Lower lobe of right lung (tissue), 2 donors: ENCODE results near the gene CHD6. TPM values are rescaled to one million over a fixed set of nuclear protein-coding genes. Genes with fewer than 3 reads are reported as not detected.

Experiments used
- ATAC-seq, 2 donors: fragments of 200-7000 bp; cut with Tn5 transposase; one replicate each; pipeline ENCODE4 v1.9.1; 2020 to 2022; ENCODE audit warnings: mild to moderate bottlenecking in 2 of 2, moderate library complexity in 2 of 2
- DNase-seq: peaks from one replicate; pipeline ENCODE4 v3.0.0-alpha.2; 2020
- H3K27ac ChIP-seq: fragments of 200-600 bp; one replicate; pipeline ENCODE4 v1.8.0; 2022
- H3K27me3 ChIP-seq: fragments of 200-600 bp; one replicate; pipeline ENCODE4 v1.8.0; 2022; ENCODE audit warnings: low read depth
- H3K36me3 ChIP-seq: fragments of 200-600 bp; one replicate; pipeline ENCODE4 v1.8.0; 2022; ENCODE audit warnings: mild to moderate bottlenecking
- H3K4me1 ChIP-seq: fragments of 200-600 bp; one replicate; pipeline ENCODE4 v1.8.0; 2022
- H3K4me3 ChIP-seq: fragments of 200-600 bp; one replicate; pipeline ENCODE4 v1.8.0; 2022; ENCODE audit warnings: mild to moderate bottlenecking
- H3K9me3 ChIP-seq: fragments of 200-600 bp; one replicate; pipeline ENCODE4 v1.8.0; 2022
- intact Hi-C: fragments of 100-400 bp; cut with DNase I; formaldehyde crosslinking; loops from one replicate; pipeline ENCODE4 v1.11.0; 2022
- total RNA-seq: library from RNA; stranded (reverse); fragmentation: NEBNext Ultra II Directional; extraction: Animal tissue kit (Norgen Biotek cat#: 25700); gene quantifications from one replicate; pipeline ENCODE4 v1.2.1, GENCODE V29; 2021
- TF ChIP-seq, protein P1 (sequence below): fragments of 200-600 bp; IDR thresholded peaks from one replicate; pipeline ENCODE4 v1.8.0; 2022; ENCODE audit warnings: antibody characterized with exemption, mild to moderate bottlenecking
- donor health status: DM: no; HTN: yes; CAD: no; lungs with severe emphysema.

The CHD6 gene
- total RNA-seq, 1 donor from 2014 or later, result 43.6 TPM

DNA sequence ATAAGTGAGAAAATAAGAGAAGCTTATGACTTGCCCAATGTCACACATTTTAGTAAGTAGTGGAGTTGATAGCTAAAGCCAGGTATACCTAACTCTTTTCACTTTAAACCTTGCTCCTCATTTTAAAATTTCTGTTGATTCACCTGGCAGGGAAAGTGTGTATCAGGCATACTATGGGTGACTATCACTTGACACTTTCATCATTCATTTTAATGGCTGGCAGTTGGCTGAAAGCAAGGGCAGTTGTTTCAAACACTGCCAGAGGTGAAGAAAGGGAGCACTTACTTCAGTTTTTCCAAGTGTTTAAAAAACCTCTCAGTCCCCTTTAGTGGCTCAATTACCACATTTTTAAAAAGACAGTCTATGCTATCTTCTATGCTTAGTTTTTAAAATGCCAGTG lies 173.4 kb downstream of the CHD6 start:
- Histone ChIP-seq H3K36me3 (peaks cover 95% of the 10 kb centered on the region), H3K4me1 (no peaks in the 10 kb centered on the region), H3K4me3 (no peak overlapping the region), H3K9me3 (no peaks in the 10 kb centered on the region), H3K27me3 (no peaks in the 10 kb centered on the region), H3K27ac (no peak overlapping the region)
- ATAC-seq, result no peak
- intact Hi-C loops, result no loop called here
- TF ChIP-seq, protein P1, sequence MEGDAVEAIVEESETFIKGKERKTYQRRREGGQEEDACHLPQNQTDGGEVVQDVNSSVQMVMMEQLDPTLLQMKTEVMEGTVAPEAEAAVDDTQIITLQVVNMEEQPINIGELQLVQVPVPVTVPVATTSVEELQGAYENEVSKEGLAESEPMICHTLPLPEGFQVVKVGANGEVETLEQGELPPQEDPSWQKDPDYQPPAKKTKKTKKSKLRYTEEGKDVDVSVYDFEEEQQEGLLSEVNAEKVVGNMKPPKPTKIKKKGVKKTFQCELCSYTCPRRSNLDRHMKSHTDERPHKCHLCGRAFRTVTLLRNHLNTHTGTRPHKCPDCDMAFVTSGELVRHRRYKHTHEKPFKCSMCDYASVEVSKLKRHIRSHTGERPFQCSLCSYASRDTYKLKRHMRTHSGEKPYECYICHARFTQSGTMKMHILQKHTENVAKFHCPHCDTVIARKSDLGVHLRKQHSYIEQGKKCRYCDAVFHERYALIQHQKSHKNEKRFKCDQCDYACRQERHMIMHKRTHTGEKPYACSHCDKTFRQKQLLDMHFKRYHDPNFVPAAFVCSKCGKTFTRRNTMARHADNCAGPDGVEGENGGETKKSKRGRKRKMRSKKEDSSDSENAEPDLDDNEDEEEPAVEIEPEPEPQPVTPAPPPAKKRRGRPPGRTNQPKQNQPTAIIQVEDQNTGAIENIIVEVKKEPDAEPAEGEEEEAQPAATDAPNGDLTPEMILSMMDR, result no peak
- DNase-seq, result no peak

DNA sequence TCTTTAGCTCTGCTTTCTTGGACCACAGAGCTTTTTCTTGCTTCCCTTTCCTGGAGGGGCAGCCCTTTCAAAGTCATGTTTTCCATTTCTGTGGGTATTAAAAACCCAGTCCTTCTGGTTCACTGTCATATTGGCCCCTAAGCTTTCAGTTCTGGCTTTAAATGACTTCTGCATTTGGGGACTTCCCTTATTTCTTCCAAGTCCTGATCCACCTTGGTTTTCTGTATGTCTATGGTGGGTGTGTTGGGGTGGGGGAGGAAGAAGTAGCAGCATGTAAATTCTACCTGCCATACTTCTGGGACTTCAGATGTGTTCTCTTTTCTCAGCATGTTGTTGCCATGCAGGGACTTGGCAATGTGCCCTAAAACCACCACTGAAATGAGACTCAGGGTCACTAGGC lies 174.5 kb downstream of the CHD6 start:
- Histone ChIP-seq H3K27me3 (no peaks in the 10 kb centered on the region), H3K4me3 (no peak overlapping the region), H3K27ac (no peak overlapping the region), H3K9me3 (no peaks in the 10 kb centered on the region), H3K4me1 (no peaks in the 10 kb centered on the region), H3K36me3 (peaks cover 95% of the 10 kb centered on the region)
- DNase-seq, result no peak
- intact Hi-C loops, result no loop called here
- ATAC-seq, result no peak
- TF ChIP-seq, protein P1, result no peak

DNA sequence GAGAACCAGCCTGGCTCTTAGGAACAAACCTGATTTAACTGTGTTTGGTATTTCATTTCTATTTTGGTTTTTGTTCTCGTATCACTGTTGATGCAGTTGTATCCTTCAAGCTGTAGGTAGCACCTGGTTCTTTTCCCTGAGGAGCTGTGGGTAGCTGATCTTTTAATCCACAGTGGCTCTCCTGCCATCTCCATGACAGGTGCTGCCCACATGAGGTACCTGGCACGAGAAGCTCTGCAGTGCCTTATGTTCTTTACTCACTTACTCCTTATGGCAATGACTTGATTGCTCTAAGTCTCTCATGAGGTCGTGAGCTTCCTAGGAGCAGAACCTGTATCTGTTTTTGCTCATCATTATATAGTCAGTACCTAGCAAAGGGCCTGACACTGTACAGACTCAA lies 177.3 kb downstream of the CHD6 start:
- intact Hi-C loops, result no loop called here
- TF ChIP-seq, protein P1, result no peak
- no peaks in the 10 kb centered on the region for H3K9me3 ChIP-seq
- H3K4me1 ChIP-seq, result no peaks in the 10 kb centered on the region
- ATAC-seq (no peak), DNase-seq (no peak)
- peaks cover 91% of the 10 kb centered on the region for H3K36me3 ChIP-seq
- H3K27me3 ChIP-seq, result no peaks in the 10 kb centered on the region
- H3K4me3 ChIP-seq, result no peak overlapping the region
- no peak overlapping the region for H3K27ac ChIP-seq

DNA sequence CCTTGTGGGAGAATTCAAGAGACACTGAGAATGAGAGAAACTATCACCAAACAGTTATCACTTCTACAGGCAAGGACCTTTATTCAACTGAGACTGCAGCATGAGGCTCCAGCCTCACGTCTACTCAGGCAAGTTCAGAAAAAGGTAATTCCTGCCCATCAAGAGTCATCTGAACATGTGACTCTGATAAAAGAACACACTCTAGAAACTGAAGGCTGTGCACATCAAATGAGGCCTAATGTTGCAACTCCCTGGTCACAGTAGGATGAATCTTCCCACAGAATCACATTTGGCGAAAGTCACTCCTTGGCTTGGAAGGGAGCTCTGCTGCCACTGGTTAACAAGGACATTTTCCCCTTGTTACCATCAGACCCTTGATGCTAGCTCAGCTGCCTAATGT lies 180.3 kb downstream of the CHD6 start:
- Histone ChIP-seq H3K27ac (no peak overlapping the region), H3K36me3 (peaks cover 91% of the 10 kb centered on the region), H3K27me3 (no peaks in the 10 kb centered on the region), H3K9me3 (no peaks in the 10 kb centered on the region), H3K4me3 (no peak overlapping the region), H3K4me1 (no peaks in the 10 kb centered on the region)
- no peak for DNase-seq
- TF ChIP-seq, protein P1, result no peak
- ATAC-seq, result no peak
- intact Hi-C loops, result no loop called here

DNA sequence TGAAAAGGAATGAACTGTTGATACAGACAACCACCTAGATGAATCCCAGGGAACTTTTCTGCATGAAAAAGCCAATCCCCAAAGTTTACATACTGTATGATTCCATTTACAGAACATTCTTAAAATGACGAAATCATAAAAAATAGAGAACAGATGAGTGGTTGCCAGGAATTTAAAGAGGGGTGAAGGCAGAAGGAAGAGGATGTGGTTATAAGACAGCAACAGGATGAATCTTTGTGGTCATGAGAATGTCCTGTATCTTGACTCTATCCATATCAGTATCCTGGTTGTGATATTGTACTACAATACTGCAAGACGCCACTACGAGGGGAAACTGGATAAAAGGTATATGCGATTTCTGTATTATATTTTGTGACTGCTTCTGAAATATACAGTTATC lies 181.5 kb downstream of the CHD6 start:
- ATAC-seq, result no peak
- intact Hi-C loops, result no loop called here
- Histone ChIP-seq H3K27ac (no peak overlapping the region), H3K27me3 (no peaks in the 10 kb centered on the region), H3K4me3 (no peak overlapping the region), H3K36me3 (peaks cover 79% of the 10 kb centered on the region), H3K4me1 (no peaks in the 10 kb centered on the region), H3K9me3 (no peaks in the 10 kb centered on the region)
- TF ChIP-seq, protein P1, result no peak
- DNase-seq, result no peak

- ATAC-seq, result no peak
- Histone ChIP-seq H3K36me3 (peaks cover 73% of the 10 kb centered on the region), H3K4me1 (no peaks in the 10 kb centered on the region), H3K27me3 (no peaks in the 10 kb centered on the region), H3K27ac (no peak overlapping the region), H3K9me3 (no peaks in the 10 kb centered on the region), H3K4me3 (no peak overlapping the region)
- TF ChIP-seq, protein P1, result no peak
- DNase-seq, result no peak
- intact Hi-C loops, result no loop called here
Measured at GRCh38 chr20:41433203-41433602, 185.0 kb downstream of the CHD6 start.
